Gastrocnemius medialis (tissue), 4 donors: ENCODE results near the gene EFHD2.

Source experiments
- POLR2A ChIP-seq, 2 donors: fragments of 450-650 bp; IDR thresholded peaks; one replicate each; pipeline ENCODE4 v1.6.1; 2017; ENCODE audit warnings: antibody characterized with exemption in 2 of 2, mild to moderate bottlenecking in 2 of 2, moderate library complexity in 2 of 2
- TF ChIP-seq, protein P1 (sequence below), 5 experiments: fragments of 450-650 bp in 3 of 5; fragments of 200-600 bp in 2 of 5; sonication (generic) in 2 of 5; IDR thresholded peaks in 4 of 5; conservative IDR thresholded peaks in 1 of 5; 1 replicate in 4 of 5; 2 replicates in 1 of 5; pipeline ENCODE4 v1.5.1; 2016 to 2019; ENCODE audit warnings: antibody characterized with exemption in 5 of 5, mild to moderate bottlenecking in 3 of 5, moderate library complexity in 3 of 5

GRCh38 chr1:15424981-15425380 is 15.3 kb downstream of the EFHD2 start:
- TF ChIP-seq, protein P1, sequence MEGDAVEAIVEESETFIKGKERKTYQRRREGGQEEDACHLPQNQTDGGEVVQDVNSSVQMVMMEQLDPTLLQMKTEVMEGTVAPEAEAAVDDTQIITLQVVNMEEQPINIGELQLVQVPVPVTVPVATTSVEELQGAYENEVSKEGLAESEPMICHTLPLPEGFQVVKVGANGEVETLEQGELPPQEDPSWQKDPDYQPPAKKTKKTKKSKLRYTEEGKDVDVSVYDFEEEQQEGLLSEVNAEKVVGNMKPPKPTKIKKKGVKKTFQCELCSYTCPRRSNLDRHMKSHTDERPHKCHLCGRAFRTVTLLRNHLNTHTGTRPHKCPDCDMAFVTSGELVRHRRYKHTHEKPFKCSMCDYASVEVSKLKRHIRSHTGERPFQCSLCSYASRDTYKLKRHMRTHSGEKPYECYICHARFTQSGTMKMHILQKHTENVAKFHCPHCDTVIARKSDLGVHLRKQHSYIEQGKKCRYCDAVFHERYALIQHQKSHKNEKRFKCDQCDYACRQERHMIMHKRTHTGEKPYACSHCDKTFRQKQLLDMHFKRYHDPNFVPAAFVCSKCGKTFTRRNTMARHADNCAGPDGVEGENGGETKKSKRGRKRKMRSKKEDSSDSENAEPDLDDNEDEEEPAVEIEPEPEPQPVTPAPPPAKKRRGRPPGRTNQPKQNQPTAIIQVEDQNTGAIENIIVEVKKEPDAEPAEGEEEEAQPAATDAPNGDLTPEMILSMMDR (IDR thresholded peaks at IDR 0.05 in 4 of 5, conservative IDR thresholded peaks at IDR 0.05 in 1 of 5), result no peak
- no peak for TF ChIP-seq POLR2A (IDR thresholded peaks at IDR 0.05)
